H1 (cell line): ENCODE results near the gene HLA-DMB. TPM values are rescaled to one million over a fixed set of nuclear protein-coding genes. Genes with fewer than 3 reads are reported as not detected.

Source experiments
- CTCF ChIA-PET: fragments of 300-600 bp; sonication (Branson Sonifier 250); formaldehyde crosslinking; loops from one replicate; lab custom pipeline; 2021; ENCODE audit not compliant: partially characterized antibody; lab: Charles Lee
- POLR2A ChIA-PET: fragments of 300-600 bp; sonication (Branson Sonifier 250); formaldehyde crosslinking; loops from one replicate; lab custom pipeline; 2021; ENCODE audit warnings: inconsistent platforms; ENCODE audit not compliant: partially characterized antibody; lab: Charles Lee
- DNase-seq, 2 experiments: peaks; one replicate each; pipeline versions ENCODE4 v3.0.0 to v3.0.0-alpha.2; 2010 to 2022; ENCODE audit warnings: low spot score in 2 of 2, low read depth in 1 of 2, mixed read lengths in 1 of 2
- FAIRE-seq: peaks from 2 replicates; lab custom pipeline; 2011; peaks lifted over from hg19 to GRCh38; lab: Jason Lieb, UNC
- H2AFZ ChIP-seq: 2 replicates; pipeline ENCODE4 v1.8.1; 2012; ENCODE audit warnings: low read length, inconsistent platforms
- H2AK5ac ChIP-seq: 2 replicates; pipeline ENCODE4 v1.6.1; 2013; ENCODE audit warnings: low read depth, low read length
- H2BK120ac ChIP-seq: replicated peaks from 2 replicates; pipeline ENCODE3; 2013; ENCODE audit warnings: low read depth, low read length, inconsistent platforms
- H2BK12ac ChIP-seq: 2 replicates; pipeline ENCODE4 v1.6.1; 2013; ENCODE audit warnings: low read depth, low read length
- H2BK15ac ChIP-seq: 2 replicates; pipeline ENCODE4 v1.6.1; 2013; ENCODE audit warnings: low read length
- H2BK20ac ChIP-seq: 2 replicates; pipeline ENCODE4 v1.6.1; 2013; ENCODE audit warnings: low read length
- H2BK5ac ChIP-seq: 2 replicates; pipeline ENCODE4 v1.6.1; 2013; ENCODE audit warnings: low read depth, low read length
- H3K14ac ChIP-seq: 2 replicates; pipeline ENCODE4 v1.6.1; 2013; ENCODE audit warnings: inconsistent platforms; ENCODE audit not compliant: insufficient read length
- H3K18ac ChIP-seq: 2 replicates; pipeline ENCODE4 v1.6.1; 2013; ENCODE audit warnings: low read length; ENCODE audit errors: extremely low read depth
- H3K23ac ChIP-seq: 2 replicates; pipeline ENCODE4 v1.6.1; 2013; ENCODE audit warnings: inconsistent platforms; ENCODE audit not compliant: insufficient read length
- H3K23me2 ChIP-seq: 2 replicates; pipeline ENCODE4 v1.6.1; 2013; ENCODE audit warnings: low read depth, low read length
- H3K27ac ChIP-seq: 2 replicates; pipeline ENCODE4 v1.6.1; 2011; ENCODE audit warnings: low read depth, low read length, inconsistent platforms
- H3K27me3 ChIP-seq, 4 experiments: replicated peaks in 1 of 4; 1 replicate in 1 of 4; 2 replicates in 3 of 4; pipeline versions ENCODE4 v1.6.1 to v1.8.1; 2011 to 2013; ENCODE audit warnings: low read length in 3 of 4, mild to moderate bottlenecking in 3 of 4, inconsistent platforms in 2 of 4, mixed read lengths in 2 of 4, moderate library complexity in 1 of 4; ENCODE audit not compliant: control insufficient read depth in 3 of 4, insufficient read depth in 3 of 4; ENCODE audit errors: extremely low read depth in 1 of 4
- H3K36me3 ChIP-seq, 4 experiments: 2 replicates each; pipeline versions ENCODE4 v1.6.1 to v1.8.1; 2011 to 2013; ENCODE audit warnings: mild to moderate bottlenecking in 4 of 4, low read length in 3 of 4, moderate library complexity in 2 of 4, control low read depth in 1 of 4, inconsistent platforms in 1 of 4; ENCODE audit not compliant: insufficient read depth in 4 of 4, control insufficient read depth in 2 of 4
- H3K4ac ChIP-seq: replicated peaks from 2 replicates; pipeline ENCODE3; 2013; ENCODE audit warnings: low read length, low read depth, mixed read lengths, inconsistent platforms; ENCODE audit not compliant: insufficient read length
- H3K4me1 ChIP-seq, 4 experiments: replicated peaks in 1 of 4; 1 replicate in 1 of 4; 2 replicates in 3 of 4; pipeline versions ENCODE4 v1.6.1 to v1.8.1; 2011 to 2013; ENCODE audit warnings: low read length in 3 of 4, inconsistent platforms in 2 of 4, mixed read lengths in 1 of 4; ENCODE audit not compliant: insufficient read depth in 4 of 4, control insufficient read depth in 3 of 4
- H3K4me2 ChIP-seq, 2 experiments: 2 replicates each; pipeline versions ENCODE4 v1.6.1 to v1.8.1; 2011 to 2013; ENCODE audit warnings: low read depth in 2 of 2, low read length in 2 of 2, control low read depth in 1 of 2, inconsistent platforms in 1 of 2, mild to moderate bottlenecking in 1 of 2; ENCODE audit not compliant: insufficient read depth in 1 of 2
- H3K4me3 ChIP-seq, 4 experiments: fragments of 200-600, 300-600 bp in 1 of 4; sonication (generic), shearing (Covaris generic), sonication (Bioruptor Twin) in 1 of 4; 2 replicates each; pipeline versions ENCODE4 v1.5.1 to v1.8.1; 2011 to 2016; ENCODE audit warnings: low read length in 4 of 4, low read depth in 3 of 4, control low read depth in 2 of 4, inconsistent platforms in 2 of 4, mild to moderate bottlenecking in 2 of 4, mixed read lengths in 1 of 4, moderate library complexity in 1 of 4; ENCODE audit not compliant: insufficient read depth in 2 of 4; ENCODE audit errors: extremely low read depth in 1 of 4
- H3K56ac ChIP-seq: replicated peaks from 2 replicates; pipeline ENCODE3; 2013; ENCODE audit warnings: low read depth, mild to moderate bottlenecking, mixed read lengths, low read length, inconsistent platforms; ENCODE audit not compliant: insufficient read length
- H3K79me1 ChIP-seq: 2 replicates; pipeline ENCODE4 v1.6.1; 2013; ENCODE audit warnings: low read depth, low read length, control low read depth
- H3K79me2 ChIP-seq, 2 experiments: 2 replicates each; pipeline versions ENCODE4 v1.6.1 to v1.8.1; 2012 to 2013; ENCODE audit warnings: low read length in 2 of 2, mild to moderate bottlenecking in 2 of 2, inconsistent platforms in 1 of 2; ENCODE audit not compliant: insufficient read depth in 2 of 2, control insufficient read depth in 1 of 2
- H3K9ac ChIP-seq, 4 experiments: replicated peaks in 1 of 4; 1 replicate in 1 of 4; 2 replicates in 3 of 4; pipeline versions ENCODE4 v1.6.1 to v1.8.1; 2011 to 2013; ENCODE audit warnings: low read depth in 3 of 4, low read length in 3 of 4, control low read depth in 2 of 4, mild to moderate bottlenecking in 2 of 4, moderate library complexity in 2 of 4, inconsistent platforms in 1 of 4; ENCODE audit errors: extremely low read depth in 1 of 4
- H3K9me3 ChIP-seq, 2 experiments: 2 replicates each; pipeline versions ENCODE4 v1.6.1 to v1.8.1; 2012 to 2013; ENCODE audit warnings: mild to moderate bottlenecking in 2 of 2, moderate library complexity in 2 of 2, control low read depth in 1 of 2, inconsistent platforms in 1 of 2, low read depth in 1 of 2, low read length in 1 of 2, mixed read lengths in 1 of 2; ENCODE audit not compliant: insufficient read depth in 2 of 2
- H4K20me1 ChIP-seq, 2 experiments: replicated peaks in 1 of 2; 2 replicates each; pipeline versions ENCODE3 to v1.8.1; 2011 to 2013; ENCODE audit warnings: inconsistent platforms in 2 of 2, low read length in 2 of 2, mild to moderate bottlenecking in 1 of 2; ENCODE audit not compliant: insufficient read depth in 2 of 2, control insufficient read depth in 1 of 2
- H4K5ac ChIP-seq: 2 replicates; pipeline ENCODE4 v1.6.1; 2013; ENCODE audit warnings: low read length, low read depth, mixed read lengths, inconsistent platforms; ENCODE audit not compliant: insufficient read length
- H4K8ac ChIP-seq: 2 replicates; pipeline ENCODE4 v1.8.0; 2013; ENCODE audit warnings: mild to moderate bottlenecking, moderate library complexity, low read length, inconsistent platforms; ENCODE audit not compliant: insufficient read depth; ENCODE audit errors: extremely low read depth
- H4K91ac ChIP-seq: replicated peaks from 2 replicates; pipeline ENCODE3; 2013; ENCODE audit warnings: low read length, mixed read lengths, inconsistent platforms; ENCODE audit not compliant: insufficient read length
- CHD1 ChIP-seq: IDR thresholded peaks from 2 replicates; pipeline ENCODE4 v1.6.1; 2012; ENCODE audit warnings: low read depth, low read length, improper control_type of control experiment
- EGR1 ChIP-seq: IDR thresholded peaks from 2 replicates; pipeline ENCODE4 v1.6.1; 2011; ENCODE audit warnings: low read depth, low read length, borderline replicate concordance
- EP300 ChIP-seq, 2 experiments: IDR thresholded peaks; 1 replicate in 1 of 2; 2 replicates in 1 of 2; pipeline ENCODE4 v1.6.1; 2011 to 2012; ENCODE audit warnings: low read depth in 2 of 2, low read length in 2 of 2, mild to moderate bottlenecking in 2 of 2, borderline replicate concordance in 1 of 2, inconsistent platforms in 1 of 2, moderate library complexity in 1 of 2
- RAD21 ChIP-seq, 2 experiments: IDR thresholded peaks in 1 of 2; conservative IDR thresholded peaks in 1 of 2; 2 replicates each; pipeline ENCODE4 v1.6.1; 2011; ENCODE audit warnings: low read depth in 2 of 2, low read length in 2 of 2, improper control_type of control experiment in 1 of 2, inconsistent platforms in 1 of 2, mild to moderate bottlenecking in 1 of 2, moderate library complexity in 1 of 2
- RBBP5 ChIP-seq: IDR thresholded peaks from 2 replicates; pipeline ENCODE4 v1.7.1; 2012; ENCODE audit warnings: low read depth, mild to moderate bottlenecking, inconsistent platforms, low read length, moderate library complexity, borderline replicate concordance
- RFX5 ChIP-seq: IDR thresholded peaks from 2 replicates; pipeline ENCODE4 v1.6.1; 2011; ENCODE audit warnings: low read depth, low read length, improper control_type of control experiment, borderline replicate concordance
- RXRA ChIP-seq: IDR thresholded peaks from 2 replicates; pipeline ENCODE4 v1.6.1; 2011; ENCODE audit warnings: low read depth, mild to moderate bottlenecking, low read length, moderate library complexity; ENCODE audit not compliant: insufficient read depth
- SAP30 ChIP-seq: fragments of 300-600 bp; sonication (generic); IDR thresholded peaks from 2 replicates; pipeline ENCODE4 v1.7.1; 2012; ENCODE audit warnings: low read length, moderate library complexity, mild to moderate bottlenecking, inconsistent platforms; ENCODE audit not compliant: insufficient read depth, insufficient replicate concordance
- SIRT6 ChIP-seq: IDR thresholded peaks from one replicate; pipeline ENCODE4 v1.7.1; 2012; ENCODE audit warnings: low read length, inconsistent platforms
- SP1 ChIP-seq: IDR thresholded peaks from 2 replicates; pipeline ENCODE4 v1.6.1; 2011; ENCODE audit warnings: low read depth, low read length
- SP2 ChIP-seq: IDR thresholded peaks from 2 replicates; pipeline ENCODE4 v1.6.1; 2012; ENCODE audit warnings: mild to moderate bottlenecking, low read length, inconsistent platforms
- TAF7 ChIP-seq: optimal IDR thresholded peaks from 2 replicates; pipeline ENCODE3; 2011; ENCODE audit warnings: low read depth, mild to moderate bottlenecking, inconsistent platforms, low read length, moderate library complexity, borderline replicate concordance
- TBP ChIP-seq: IDR thresholded peaks from 2 replicates; pipeline ENCODE4 v1.6.1; 2011; ENCODE audit warnings: low read depth, low read length, improper control_type of control experiment
- TCF12 ChIP-seq: IDR thresholded peaks from 2 replicates; pipeline ENCODE4 v1.6.1; 2011; ENCODE audit warnings: low read depth, mild to moderate bottlenecking, low read length
- YY1 ChIP-seq: IDR thresholded peaks from 2 replicates; pipeline ENCODE4 v1.6.1; 2011; ENCODE audit warnings: low read depth, mild to moderate bottlenecking, low read length
- WGBS, 2 experiments: shearing (Covaris generic) in 1 of 2; methylation state at CpG; one replicate each; pipeline versions ENCODE4 v1.1.6 to v1.1.7; 2013 to 2015; ENCODE audit warnings: low lambda C conversion rate in 2 of 2, mixed read lengths in 2 of 2, inconsistent platforms in 1 of 2, low coverage in 1 of 2, missing lambda C conversion rate in 1 of 2; ENCODE audit not compliant: insufficient replicate concordance in 2 of 2, insufficient coverage in 1 of 2, insufficient read length in 1 of 2; ENCODE audit errors: extremely low coverage in 1 of 2, missing lambda C conversion rate in 1 of 2; 5-methylcytosine and 5-hydroxymethylcytosine counted together
- polyA plus RNA-seq, 7 experiments: library from polyadenylated mRNA; depleted of rRNA in 3 of 7; stranded (reverse) in 5 of 7; unstranded in 2 of 7; fragments of >200 nt in 5 of 7; fragments of 200-250 nt in 2 of 7; gene quantifications; 1 replicate in 5 of 7; 2 replicates in 1 of 7; 4 replicates in 1 of 7; pipeline versions ENCODE4 v1.2.1 to v1.2.3, GENCODE V29; 2011 to 2013; ENCODE audit warnings: missing spikeins in 2 of 7, mixed read lengths in 2 of 7
- total RNA-seq: library from RNA; stranded (reverse); fragmentation: NEBNext Ultra II Directional; extraction: Animal tissue kit (Norgen Biotek cat#: 25700); gene quantifications from 2 replicates; pipeline ENCODE4 v1.2.1, GENCODE V29; 2021

The HLA-DMB gene
- total and polyA plus RNA-seq, 2 of the 8 experiments (the other 6 are each of a cell fraction or from before 2014, with no cell fraction given), result 2.7 to 4.7 TPM

GRCh38 chr6:32906539-32906938 is 34.3 kb downstream of the HLA-DMB start:
- Histone ChIP-seq H2AK5ac (no peak overlapping the region), H4K91ac (no peak overlapping the region), H3K27me3 (no peaks in the 10 kb centered on the region), H2BK15ac (no peak overlapping the region), H2BK20ac (no peak overlapping the region), H3K79me1 (no peaks in the 10 kb centered on the region), H4K20me1 (no peaks in the 10 kb centered on the region), H2AFZ (no peak overlapping the region), H3K4ac (no peak overlapping the region), H3K4me3 (no peak overlapping the region), H3K9ac (no peak overlapping the region), H2BK5ac (no peak overlapping the region), H3K9me3 (no peaks in the 10 kb centered on the region), H3K18ac (no peak overlapping the region), H3K56ac (no peak overlapping the region), H3K27ac (no peak overlapping the region), H4K5ac (no peak overlapping the region), H2BK120ac (no peak overlapping the region), H3K23me2 (no peaks in the 10 kb centered on the region), H3K14ac (no peak overlapping the region), H3K23ac (no peak overlapping the region), H4K8ac (no peak overlapping the region), H3K79me2 (no peaks in the 10 kb centered on the region), H3K36me3 (no peaks in the 10 kb centered on the region), H3K4me1 (no peaks in the 10 kb centered on the region), H2BK12ac (no peak overlapping the region), H3K4me2 (no peak overlapping the region)
- no peak for FAIRE-seq
- CTCF ChIA-PET, result interaction anchor here (1.2 to 3.9 kb wide), 2 partner anchors 7 to 27 kb away, joined by 5 to 14 read pairs; no protein-coding TSS in a partner anchor
- POLR2A ChIA-PET, result interaction anchor here (1.8 kb wide), 1 partner anchor 65 kb away, joined by 7 read pairs; no protein-coding TSS in a partner anchor
- 83% methylated on average over 1 of the region's 1 CpG; no CpG with 5 or more reads in 1 of the 2 experiments for WGBS, 2 experiments
- DNase-seq, result no peak
- TF ChIP-seq EGR1 (no peak), SAP30 (no peak), TAF7 (no peak), SIRT6 (no peak), SP1 (no peak), TCF12 (no peak), YY1 (no peak), TBP (no peak), CHD1 (no peak), EP300 (IDR thresholded peaks at IDR 0.05; ENCODE audit: borderline replicate concordance in 1 of 2, low read depth in 2 of 2, low read length in 2 of 2) (no peak), RXRA (no peak), RAD21 (IDR thresholded peaks at IDR 0.05 in 1 of 2, conservative IDR thresholded peaks at IDR 0.05 in 1 of 2; ENCODE audit: low read depth in 2 of 2, low read length in 2 of 2) (no peak), RFX5 (no peak), SP2 (no peak), RBBP5 (no peak)
